WTC11 (cell line): ENCODE data around the gene NGLY1.

Source experiments
- CTCF ChIP-seq: fragments of 200-600 bp; IDR thresholded peaks from 2 replicates; pipeline ENCODE4 v1.8.0; 2022; ENCODE audit warnings: antibody characterized with exemption
- FOXK1 ChIP-seq: sonication (generic); formaldehyde crosslinking; IDR thresholded peaks from 2 replicates; pipeline ENCODE4 v1.8.0; 2022; ENCODE audit warnings: mild to moderate bottlenecking, moderate library complexity, missing genetic modification reagents
- MYBL2 ChIP-seq: sonication (generic); formaldehyde crosslinking; IDR thresholded peaks from 2 replicates; pipeline ENCODE4 v1.8.1; 2023; ENCODE audit warnings: mild to moderate bottlenecking, moderate library complexity, missing genetic modification reagents
- NFYB ChIP-seq: sonication (generic); formaldehyde crosslinking; conservative IDR thresholded peaks from 2 replicates; pipeline ENCODE4 v1.8.0; 2022; ENCODE audit warnings: low read depth, missing genetic modification reagents
- ZBTB21 ChIP-seq: sonication (generic); formaldehyde crosslinking; IDR thresholded peaks from 2 replicates; pipeline ENCODE4 v1.8.1; 2023; ENCODE audit warnings: mild to moderate bottlenecking, missing genetic modification reagents, borderline replicate concordance
- ZNF423 ChIP-seq: fragments of 250-450 bp; sonication (Bioruptor Pico); IDR thresholded peaks from 2 replicates; pipeline ENCODE4 v2.1.2; 2022; ENCODE audit warnings: mild to moderate bottlenecking, moderate library complexity

GRCh38 chr3:25781758-25782594, 1.3 kb downstream of the NGLY1 start:
- TF ChIP-seq ZNF423 (CRISPR knock-in tag) (no peak), MYBL2 (CRISPR knock-in tag) (no peak), FOXK1 (CRISPR knock-in tag) (no peak), ZBTB21 (CRISPR knock-in tag) (no peak), CTCF (no peak), NFYB (CRISPR knock-in tag) (no peak)
